HepG2 (cell line): ENCODE data around the gene CDK10. TPM values are rescaled to one million over a fixed set of nuclear protein-coding genes. Genes with fewer than 3 reads are reported as not detected.

ENCODE experiments used
- ATAC-seq: fragments of 200-7000 bp; cut with Tn5 transposase; 3 replicates; pipeline ENCODE4 v1.9.1; 2020; ENCODE audit warnings: mild to moderate bottlenecking, moderate library complexity
- BruUV-seq: library from RNA; stranded (reverse); fragments of 400-500 nt; replicated peaks from 2 replicates; lab custom pipeline; 2021; lab: Mats Ljungman, UMichigan
- CTCF ChIA-PET: fragments of 300-600 bp; formaldehyde crosslinking; extraction: SDS; loops from one replicate; lab custom pipeline; 2021; ENCODE audit warnings: low total read pairs, inconsistent platforms, low intra/inter-chr PET ratio; lab: Yijun Ruan, JAX
- POLR2A ChIA-PET: fragments of 350-600 bp; sonication (Branson Sonifier 250); formaldehyde crosslinking; loops from one replicate; lab custom pipeline; 2020; ENCODE audit warnings: antibody characterized with exemption, inconsistent platforms; lab: Yijun Ruan, JAX
- DNase-seq: peaks from one replicate; pipeline ENCODE4 v3.0.0-alpha.2; 2015; ENCODE audit warnings: low spot score
- FAIRE-seq: peaks from 3 replicates; lab custom pipeline; 2011; peaks lifted over from hg19 to GRCh38; lab: Jason Lieb, UNC
- H2AFZ ChIP-seq: one replicate; pipeline ENCODE4 v1.6.1; 2011; ENCODE audit warnings: low read length, inconsistent platforms
- H3K27ac ChIP-seq: fragments of 300-600 bp; 3 replicates; pipeline ENCODE4 v1.8.0; 2011; ENCODE audit warnings: mixed run types, mild to moderate bottlenecking, mixed read lengths, low read length, inconsistent platforms; ENCODE audit not compliant: insufficient read depth; ENCODE audit errors: extremely low read length
- H3K27me3 ChIP-seq, 2 experiments: fragments of 200-600 bp in 1 of 2; 2 replicates in 1 of 2; 3 replicates in 1 of 2; pipeline versions ENCODE4 v1.6.0 to v1.8.0; 2011; ENCODE audit warnings: low read length in 2 of 2, mild to moderate bottlenecking in 2 of 2, moderate library complexity in 2 of 2, inconsistent platforms in 1 of 2; ENCODE audit not compliant: insufficient read depth in 2 of 2, control insufficient read depth in 1 of 2
- H3K36me3 ChIP-seq, 2 experiments: fragments of 200-600 bp in 1 of 2; replicated peaks in 1 of 2; 2 replicates in 1 of 2; 3 replicates in 1 of 2; pipeline versions ENCODE4 v1.5.1 to v1.8.0; 2011; ENCODE audit warnings: low read length in 2 of 2, inconsistent platforms in 1 of 2; ENCODE audit not compliant: insufficient read depth in 2 of 2, control insufficient read depth in 1 of 2
- H3K4me1 ChIP-seq: 2 replicates; pipeline ENCODE4 v1.5.1; 2012; ENCODE audit warnings: low read length, inconsistent platforms; ENCODE audit not compliant: insufficient read depth
- H3K4me2 ChIP-seq: 2 replicates; pipeline ENCODE4 v1.6.0; 2011; ENCODE audit warnings: low read depth, low read length, inconsistent platforms
- H3K4me3 ChIP-seq, 3 experiments: fragments of 200-600 bp in 1 of 3; sonication (generic), shearing (Covaris generic) in 1 of 3; replicated peaks in 1 of 3; 2 replicates each; pipeline ENCODE4 v1.5.1; 2011 to 2016; ENCODE audit warnings: low read length in 3 of 3, inconsistent platforms in 2 of 3, low read depth in 2 of 3, mild to moderate bottlenecking in 2 of 3, control low read depth in 1 of 3, mixed read lengths in 1 of 3; ENCODE audit not compliant: insufficient read depth in 1 of 3
- H3K79me2 ChIP-seq: one replicate; pipeline ENCODE4 v1.6.1; 2011; ENCODE audit warnings: low read length, inconsistent platforms; ENCODE audit not compliant: insufficient read depth
- H3K9ac ChIP-seq: 2 replicates; pipeline ENCODE4 v1.6.0; 2011; ENCODE audit warnings: mild to moderate bottlenecking, low read depth, low read length, inconsistent platforms; ENCODE audit not compliant: insufficient read depth
- H3K9me3 ChIP-seq: 2 replicates; pipeline ENCODE4 v1.5.1; 2012; ENCODE audit warnings: mild to moderate bottlenecking, low read length
- H4K20me1 ChIP-seq: 2 replicates; pipeline ENCODE4 v1.6.0; 2011; ENCODE audit warnings: inconsistent platforms, mild to moderate bottlenecking, low read length, moderate library complexity; ENCODE audit not compliant: insufficient read depth
- CHCHD3 ChIP-seq: sonication (generic); formaldehyde crosslinking; IDR thresholded peaks from 2 replicates; pipeline ENCODE4 v1.8.0; 2022; ENCODE audit warnings: mild to moderate bottlenecking, missing genetic modification reagents, moderate library complexity
- HOXA9 ChIP-seq: sonication (generic); formaldehyde crosslinking; IDR thresholded peaks from 2 replicates; pipeline ENCODE4 v1.8.1; 2022; ENCODE audit warnings: missing genetic modification reagents, mild to moderate bottlenecking, moderate library complexity, borderline replicate concordance
- MED13 ChIP-seq: sonication (generic); formaldehyde crosslinking; IDR thresholded peaks from 2 replicates; pipeline ENCODE4 v1.5.0; 2020; ENCODE audit warnings: missing genetic modification reagents
- NFKB2 ChIP-seq: sonication (generic); formaldehyde crosslinking; IDR thresholded peaks from 2 replicates; pipeline ENCODE4 v1.4.0; 2020; ENCODE audit warnings: missing genetic modification reagents, borderline replicate concordance
- NRL ChIP-seq: sonication (generic); formaldehyde crosslinking; IDR thresholded peaks from 2 replicates; pipeline ENCODE4 v1.5.0; 2020; ENCODE audit warnings: missing genetic modification reagents, mild to moderate bottlenecking, moderate library complexity, borderline replicate concordance
- SAFB2 ChIP-seq: sonication (generic); formaldehyde crosslinking; IDR thresholded peaks from 2 replicates; pipeline ENCODE4 v1.5.1; 2020; ENCODE audit warnings: missing genetic modification reagents, low read depth, mild to moderate bottlenecking, borderline replicate concordance
- SETDB1 ChIP-seq: sonication (generic); formaldehyde crosslinking; IDR thresholded peaks from 2 replicates; pipeline ENCODE4 v1.5.1; 2020; ENCODE audit warnings: missing genetic modification reagents, mild to moderate bottlenecking, borderline replicate concordance
- SNAI1 ChIP-seq: sonication (generic); formaldehyde crosslinking; IDR thresholded peaks from 2 replicates; pipeline ENCODE4 v1.5.0; 2020; ENCODE audit warnings: mild to moderate bottlenecking, missing genetic modification reagents, borderline replicate concordance
- SP2 ChIP-seq: sonication (generic); formaldehyde crosslinking; IDR thresholded peaks from 2 replicates; pipeline ENCODE4 v1.5.1; 2020; ENCODE audit warnings: mild to moderate bottlenecking, missing genetic modification reagents
- TEAD3 ChIP-seq: optimal IDR thresholded peaks from 2 replicates; pipeline ENCODE3; 2016; ENCODE audit warnings: borderline replicate concordance
- ZNF12 ChIP-seq: sonication (generic); formaldehyde crosslinking; IDR thresholded peaks from 2 replicates; pipeline ENCODE4 v1.5.0; 2020; ENCODE audit warnings: missing genetic modification reagents
- ZNF574 ChIP-seq: sonication (generic); formaldehyde crosslinking; IDR thresholded peaks from 2 replicates; pipeline ENCODE4 v1.4.0; 2020; ENCODE audit warnings: missing genetic modification reagents
- ZNF674 ChIP-seq: sonication (generic); formaldehyde crosslinking; IDR thresholded peaks from 2 replicates; pipeline ENCODE4 v1.5.0; 2020; ENCODE audit warnings: low read depth, mild to moderate bottlenecking, missing genetic modification reagents
- ZNF720 ChIP-seq: sonication (generic); formaldehyde crosslinking; IDR thresholded peaks from 2 replicates; pipeline ENCODE4 v1.4.0; 2020; ENCODE audit warnings: missing genetic modification reagents
- ZNF724P ChIP-seq: sonication (generic); formaldehyde crosslinking; IDR thresholded peaks from 2 replicates; pipeline ENCODE4 v1.8.0; 2022; ENCODE audit warnings: missing genetic modification reagents, borderline replicate concordance
- ZNF747 ChIP-seq: sonication (generic); formaldehyde crosslinking; IDR thresholded peaks from 2 replicates; pipeline ENCODE4 v1.8.1; 2023; ENCODE audit warnings: missing genetic modification reagents, mild to moderate bottlenecking, borderline replicate concordance
- ZNF878 ChIP-seq: sonication (generic); formaldehyde crosslinking; IDR thresholded peaks from 2 replicates; pipeline ENCODE4 v1.8.1; 2023; ENCODE audit warnings: mild to moderate bottlenecking, missing genetic modification reagents, moderate library complexity
- WGBS: methylation state at CpG from one replicate; pipeline ENCODE4 v1.1.6; 2017; ENCODE audit warnings: low lambda C conversion rate; 5-methylcytosine and 5-hydroxymethylcytosine counted together
- in situ Hi-C: cut with HindIII; loops from 2 replicates; pipeline ENCODE4 v1.10.0; 2017; ENCODE audit warnings: low pct_unique_long_range_greater_than_20kb; ENCODE audit not compliant: extremely low pct_ligation_motif_present
- intact Hi-C: fragments of 100-400 bp; cut with micrococcal nuclease; formaldehyde crosslinking; loops from one replicate; pipeline ENCODE4 v1.10.0; 2022; ENCODE audit not compliant: unreplicated experiment
- polyA plus RNA-seq, 8 experiments: library from polyadenylated mRNA; depleted of rRNA in 3 of 8; stranded (reverse) in 7 of 8; unstranded in 1 of 8; fragments of >200 nt; fragmentation: Illumina TruSeq in 4 of 8; extraction: Trizol in 4 of 8; gene quantifications; 2 replicates each; pipeline versions ENCODE4 v1.2.1 to v1.2.3, GENCODE V29; 2011 to 2016; ENCODE audit warnings: low read depth in 4 of 8, missing spikeins in 1 of 8, mixed read lengths in 1 of 8; ENCODE audit not compliant: insufficient read depth in 1 of 8
- total RNA-seq, 5 experiments: library from RNA; depleted of rRNA; stranded (reverse); fragments of >200 nt; fragmentation: Illumina TruSeq; extraction: Trizol; gene quantifications; 2 replicates each; pipeline ENCODE4 v1.2.3, GENCODE V29; 2016; ENCODE audit warnings: low read depth in 1 of 5
- TF ChIP-seq, protein P1 (sequence below): sonication (generic); formaldehyde crosslinking; IDR thresholded peaks from 2 replicates; pipeline ENCODE4 v1.4.0; 2020; ENCODE audit warnings: missing genetic modification reagents, low read depth, mild to moderate bottlenecking, borderline replicate concordance

The CDK10 gene
- total and polyA plus RNA-seq, 2 of the 13 experiments (the other 11 are each of a cell fraction or from before 2014, with no cell fraction given): 2.5 to 3.9 TPM

DNA sequence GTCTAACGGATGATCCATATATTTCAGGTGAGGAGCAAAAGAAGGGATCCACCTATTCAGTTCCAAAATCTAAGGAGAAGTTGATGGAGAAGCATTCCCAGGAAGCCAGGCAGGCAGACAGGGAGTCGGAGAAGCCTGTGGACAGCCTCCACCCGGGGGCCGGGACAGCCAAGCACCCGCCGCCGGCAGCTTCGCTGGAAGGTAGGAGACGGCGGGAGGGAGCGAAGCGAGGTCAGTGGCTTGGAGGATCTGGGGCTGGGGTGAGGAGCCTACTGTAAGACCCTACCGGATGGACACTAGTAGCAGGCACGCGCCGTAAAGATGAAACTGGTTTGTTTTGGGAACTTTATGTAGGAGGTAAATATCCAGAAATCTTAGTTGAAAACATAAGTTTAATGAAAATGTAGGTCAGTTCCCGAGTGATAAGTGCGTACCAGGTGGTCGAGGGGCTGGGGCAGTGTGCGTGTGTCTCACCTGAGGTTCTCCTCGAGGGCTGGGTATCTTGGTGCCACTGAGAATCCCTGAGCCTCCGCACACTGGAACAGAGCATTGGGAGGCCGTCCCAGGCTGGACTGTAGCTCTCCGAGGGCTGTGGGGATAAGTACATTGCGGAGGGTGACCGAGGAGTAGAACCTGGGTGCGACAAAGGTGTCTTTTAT, 28.1 kb upstream of the CDK10 start:
- intact Hi-C loops: loop anchor here (2.0 kb wide), 1 partner anchor 42 kb away; the partner anchor contains the start of gene SPATA2L
- Histone ChIP-seq H3K9me3 (no peaks in the 10 kb centered on the region), H3K9ac (peak overlapping the region; percentile 96), H3K4me2 (peak overlapping the region; percentile 97), H3K27me3 (no peaks in the 10 kb centered on the region; a peak in 1 of 5 replicates), H2AFZ (peak overlapping the region; percentile 81), H3K36me3 (peaks cover 13 to 36% of the 10 kb centered on the region in 2 experiments), H3K4me1 (peaks cover 38% of the 10 kb centered on the region), H3K27ac (peak overlapping the region; percentile 64), H4K20me1 (no peaks in the 10 kb centered on the region), H3K4me3 (peak overlapping the region; percentile 91 to 100 (median 99)), H3K79me2 (peaks cover 49% of the 10 kb centered on the region)
- WGBS: 2% methylated on average over 27 of the region's 27 CpGs
- FAIRE-seq (peak; percentile 75), ATAC-seq (peak; percentile 53), DNase-seq (no peak)
- ChIA-PET POLR2A (interaction anchor here (2.4 to 2.8 kb wide), 2 partner anchors 29 to 42 kb away, joined by 13 to 21 read pairs; partner anchors contain the start of genes CDK10 and SPATA2L), CTCF (interaction anchor here (1.1 kb wide), 1 partner anchor 17 kb away, joined by 3 read pairs; no protein-coding TSS in a partner anchor)
- BruUV-seq: no TSS peak
- in situ Hi-C loops: loop anchor here (5.0 kb wide), 1 partner anchor 44 kb away; the partner anchor contains the start of gene SPATA2L
- TF ChIP-seq ZNF747 (no peak), CHCHD3 (CRISPR knock-in tag) (0 out of 2 replicates have a peak, but pooled peaks have one; percentile 6), ZNF724P (CRISPR knock-in tag) (peak; percentile 16; the same call in 1 of the 2 replicates), MED13 (peak; percentile 10; the same call in 1 of the 2 replicates), ZNF878 (CRISPR knock-in tag) (0 out of 2 replicates have a peak, but pooled peaks have one; percentile 7), HOXA9 (CRISPR knock-in tag) (0 out of 2 replicates have a peak, but pooled peaks have one; percentile 8), SETDB1 (CRISPR knock-in tag) (no peak), ZNF12 (CRISPR knock-in tag) (no peak), SNAI1 (CRISPR knock-in tag) (0 out of 2 replicates have a peak, but pooled peaks have one; percentile 31), ZNF674 (CRISPR knock-in tag) (0 out of 2 replicates have a peak, but pooled peaks have one; percentile 73), TEAD3 (CRISPR knock-in tag) (peak; percentile 9), NFKB2 (0 out of 2 replicates have a peak, but pooled peaks have one; percentile 17), SP2 (CRISPR knock-in tag) (0 out of 2 replicates have a peak, but pooled peaks have one; percentile 26), ZNF574 (CRISPR knock-in tag) (no peak), NRL (CRISPR knock-in tag) (no peak), SAFB2 (CRISPR knock-in tag) (no peak), ZNF720 (CRISPR knock-in tag) (no peak)
- TF ChIP-seq, protein P1, sequence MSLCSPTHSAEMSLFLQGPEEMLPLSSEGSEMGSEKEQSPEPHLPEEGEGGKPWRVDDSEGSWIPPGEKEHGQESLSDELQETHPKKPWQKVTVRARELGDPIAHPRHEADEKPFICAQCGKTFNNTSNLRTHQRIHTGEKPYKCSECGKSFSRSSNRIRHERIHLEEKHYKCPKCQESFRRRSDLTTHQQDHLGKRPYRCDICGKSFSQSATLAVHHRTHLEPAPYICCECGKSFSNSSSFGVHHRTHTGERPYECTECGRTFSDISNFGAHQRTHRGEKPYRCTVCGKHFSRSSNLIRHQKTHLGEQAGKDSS (CRISPR knock-in tag): no peak
